Measurements from ENCODE around the gene WAPL. TPM values are rescaled to one million over a fixed set of nuclear protein-coding genes. Genes with fewer than 3 reads are reported as not detected.

Gene WAPL
- total and polyA plus RNA-seq, 2 of the 13 experiments (the other 11 are each of a cell fraction or from before 2014, with no cell fraction given): 13.2 to 43.5 TPM

GRCh38 chr10:86450806-86451603, 70.6 kb downstream of the WAPL start (continued):
- TF ChIP-seq ZHX1 (CRISPR knock-in tag; IDR thresholded peaks at IDR 0.05; ENCODE audit: low read depth) (no peak), THYN1 (CRISPR knock-in tag; IDR thresholded peaks at IDR 0.05; ENCODE audit: borderline replicate concordance, low read depth) (no peak), NPAS2 (CRISPR knock-in tag; IDR thresholded peaks at IDR 0.05; ENCODE audit: borderline replicate concordance) (no peak), HMG20A (CRISPR knock-in tag; IDR thresholded peaks at IDR 0.05; ENCODE audit: borderline replicate concordance) (peak; percentile 57; the same call in 1 of the 2 replicates), FOXA3 (CRISPR knock-in tag; IDR thresholded peaks at IDR 0.05) (peak; percentile 61), TFAP4 (IDR thresholded peaks at IDR 0.05; ENCODE audit: borderline replicate concordance, low read depth) (peak; percentile 41; the same call in 1 of the 2 replicates), SOX5 (CRISPR knock-in tag; IDR thresholded peaks at IDR 0.05; ENCODE audit: borderline replicate concordance) (peak; percentile 38; the same call in 1 of the 2 replicates), RXRB (CRISPR knock-in tag; IDR thresholded peaks at IDR 0.05; ENCODE audit: borderline replicate concordance) (0 out of 2 replicates have a peak, but pooled peaks have one; percentile 24), NR2F6 (IDR thresholded peaks at IDR 0.05) (peak; percentile 42; the same call in 1 of the 2 replicates), NR2F6 (CRISPR knock-in tag; IDR thresholded peaks at IDR 0.05) (peak; percentile 68; the same call in 1 of the 2 replicates), TCF7L2 (IDR thresholded peaks at IDR 0.05; ENCODE audit: low read depth, low read length) (no peak), TBL1XR1 (IDR thresholded peaks at IDR 0.05; ENCODE audit: borderline replicate concordance, low read length, partially characterized antibody) (no peak), POGK (CRISPR knock-in tag; conservative IDR thresholded peaks at IDR 0.05) (no peak), SKIL (CRISPR knock-in tag; IDR thresholded peaks at IDR 0.05; ENCODE audit: borderline replicate concordance) (0 out of 2 replicates have a peak, but pooled peaks have one; percentile 20), TBP (CRISPR knock-in tag; IDR thresholded peaks at IDR 0.05) (no peak), FUBP1 (CRISPR knock-in tag; IDR thresholded peaks at IDR 0.05; ENCODE audit: borderline replicate concordance) (no peak), PRMT3 (CRISPR knock-in tag; IDR thresholded peaks at IDR 0.05; ENCODE audit: borderline replicate concordance, low read depth) (no peak)
